H1 (cell line): Measurements from ENCODE around the gene PCED1B.

ENCODE experiments used
- CREB1 ChIP-seq: IDR thresholded peaks from 2 replicates; pipeline ENCODE4 v1.6.1; 2012; ENCODE audit warnings: inconsistent platforms
- EZH2 ChIP-seq: fragments of 200-600 bp; sonication (generic); IDR thresholded peaks from 2 replicates; pipeline ENCODE4 v1.7.1; 2012; ENCODE audit warnings: low read depth, mild to moderate bottlenecking, moderate library complexity, low read length, inconsistent platforms; ENCODE audit not compliant: severe bottlenecking
- FOSL1 ChIP-seq: IDR thresholded peaks from 2 replicates; pipeline ENCODE4 v1.6.1; 2011; ENCODE audit warnings: mild to moderate bottlenecking, low read depth, low read length, moderate library complexity; ENCODE audit not compliant: insufficient read depth
- NANOG ChIP-seq: IDR thresholded peaks from 2 replicates; pipeline ENCODE4 v1.6.1; 2011; ENCODE audit warnings: low read length, low read depth, mild to moderate bottlenecking, inconsistent platforms; ENCODE audit not compliant: insufficient read depth, poor library complexity, severe bottlenecking
- POLR2A ChIP-seq, 2 experiments: IDR thresholded peaks; 1 replicate in 1 of 2; 2 replicates in 1 of 2; pipeline ENCODE4 v1.6.1; 2011; ENCODE audit warnings: low read depth in 2 of 2, low read length in 2 of 2, mild to moderate bottlenecking in 2 of 2; ENCODE audit errors: control extremely low read depth in 1 of 2
- RAD21 ChIP-seq, 2 experiments: IDR thresholded peaks in 1 of 2; conservative IDR thresholded peaks in 1 of 2; 2 replicates each; pipeline ENCODE4 v1.6.1; 2011; ENCODE audit warnings: low read depth in 2 of 2, low read length in 2 of 2, improper control_type of control experiment in 1 of 2, inconsistent platforms in 1 of 2, mild to moderate bottlenecking in 1 of 2, moderate library complexity in 1 of 2
- SAP30 ChIP-seq: fragments of 300-600 bp; sonication (generic); IDR thresholded peaks from 2 replicates; pipeline ENCODE4 v1.7.1; 2012; ENCODE audit warnings: low read length, moderate library complexity, mild to moderate bottlenecking, inconsistent platforms; ENCODE audit not compliant: insufficient read depth, insufficient replicate concordance
- TF ChIP-seq, protein P1 (sequence below), 3 experiments: IDR thresholded peaks; 1 replicate in 2 of 3; 2 replicates in 1 of 3; pipeline versions ENCODE4 v1.5.1 to v1.6.1; 2011; ENCODE audit warnings: low read length in 3 of 3, mild to moderate bottlenecking in 3 of 3, inconsistent platforms in 2 of 3, low read depth in 1 of 3, moderate library complexity in 1 of 3; ENCODE audit not compliant: insufficient read depth in 1 of 3; ENCODE audit errors: control extremely low read depth in 1 of 3

DNA sequence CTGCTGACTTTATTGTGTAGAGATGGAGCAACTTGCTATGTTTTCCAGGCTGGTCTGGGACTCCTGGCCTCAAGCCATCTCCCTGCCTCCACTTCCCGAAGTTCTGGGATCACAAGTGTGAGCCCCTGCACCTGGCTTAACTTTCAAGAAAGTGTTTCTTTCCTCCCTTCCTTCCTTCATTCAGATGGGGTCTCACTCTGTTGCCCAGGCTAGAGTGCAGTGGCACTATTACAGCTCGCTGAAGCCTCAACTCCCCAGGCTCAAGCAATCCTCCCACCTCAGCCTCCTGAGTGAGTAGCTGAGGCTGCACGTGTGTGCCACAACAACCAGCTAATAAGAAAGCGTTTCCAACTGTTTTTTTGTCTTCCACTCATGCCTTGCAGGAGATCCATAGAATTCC lies 186.0 kb downstream of the PCED1B start:
- TF ChIP-seq POLR2A (IDR thresholded peaks at IDR 0.05; ENCODE audit: control extremely low read depth in 1 of 2, low read depth in 2 of 2, low read length in 2 of 2) (no peak), RAD21 (IDR thresholded peaks at IDR 0.05 in 1 of 2, conservative IDR thresholded peaks at IDR 0.05 in 1 of 2; ENCODE audit: low read depth in 2 of 2, low read length in 2 of 2) (no peak), FOSL1 (no peak), NANOG (no peak), EZH2 (no peak), CREB1 (no peak), SAP30 (no peak)
- TF ChIP-seq, protein P1, sequence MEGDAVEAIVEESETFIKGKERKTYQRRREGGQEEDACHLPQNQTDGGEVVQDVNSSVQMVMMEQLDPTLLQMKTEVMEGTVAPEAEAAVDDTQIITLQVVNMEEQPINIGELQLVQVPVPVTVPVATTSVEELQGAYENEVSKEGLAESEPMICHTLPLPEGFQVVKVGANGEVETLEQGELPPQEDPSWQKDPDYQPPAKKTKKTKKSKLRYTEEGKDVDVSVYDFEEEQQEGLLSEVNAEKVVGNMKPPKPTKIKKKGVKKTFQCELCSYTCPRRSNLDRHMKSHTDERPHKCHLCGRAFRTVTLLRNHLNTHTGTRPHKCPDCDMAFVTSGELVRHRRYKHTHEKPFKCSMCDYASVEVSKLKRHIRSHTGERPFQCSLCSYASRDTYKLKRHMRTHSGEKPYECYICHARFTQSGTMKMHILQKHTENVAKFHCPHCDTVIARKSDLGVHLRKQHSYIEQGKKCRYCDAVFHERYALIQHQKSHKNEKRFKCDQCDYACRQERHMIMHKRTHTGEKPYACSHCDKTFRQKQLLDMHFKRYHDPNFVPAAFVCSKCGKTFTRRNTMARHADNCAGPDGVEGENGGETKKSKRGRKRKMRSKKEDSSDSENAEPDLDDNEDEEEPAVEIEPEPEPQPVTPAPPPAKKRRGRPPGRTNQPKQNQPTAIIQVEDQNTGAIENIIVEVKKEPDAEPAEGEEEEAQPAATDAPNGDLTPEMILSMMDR (IDR thresholded peaks at IDR 0.05; ENCODE audit: control extremely low read depth in 1 of 3, insufficient read depth in 1 of 3, low read depth in 1 of 3, low read length in 3 of 3) = no peak
